PC-3 (cell line): ENCODE data around the gene GALNTL6. TPM values are rescaled to one million over a fixed set of nuclear protein-coding genes. Genes with fewer than 3 reads are reported as not detected.

ENCODE experiments used
- ATAC-seq: fragments of 200-7000 bp; cut with Tn5 transposase; 2 replicates; pipeline ENCODE4 v1.9.1; 2020; ENCODE audit warnings: mild to moderate bottlenecking, moderate library complexity
- BruUV-seq: library from RNA; stranded (reverse); fragments of 400-500 nt; replicated peaks from 2 replicates; lab custom pipeline; 2021; lab: Mats Ljungman, UMichigan
- CTCF ChIA-PET: fragments of 300-600 bp; sonication (Branson Sonifier 250); formaldehyde crosslinking; loops from one replicate; lab custom pipeline; 2022; ENCODE audit warnings: antibody characterized with exemption; lab: Charles Lee
- POLR2A ChIA-PET: fragments of 300-600 bp; sonication (Branson Sonifier 250); formaldehyde crosslinking; loops from one replicate; lab custom pipeline; 2022; ENCODE audit warnings: antibody characterized with exemption; ENCODE audit not compliant: unreplicated experiment; lab: Charles Lee
- DNase-seq: peaks from one replicate; pipeline ENCODE4 v3.0.0-alpha.2; 2015
- H2AFZ ChIP-seq: fragments of 300-600 bp; sonication (generic); 2 replicates; pipeline ENCODE4 v1.6.0; 2016; ENCODE audit warnings: antibody characterized with exemption, low read length
- H3F3A ChIP-seq: fragments of 300-600 bp; sonication (generic); one replicate; pipeline ENCODE4 v1.6.0; 2017; ENCODE audit warnings: antibody characterized with exemption, low read length, control low read depth, mild to moderate bottlenecking; ENCODE audit not compliant: unreplicated experiment
- H3K27ac ChIP-seq: fragments of 300-600 bp; sonication (generic); 2 replicates; pipeline ENCODE4 v1.5.1; 2016; ENCODE audit warnings: mild to moderate bottlenecking, low read length
- H3K27me3 ChIP-seq: fragments of 300-600 bp; sonication (generic); 2 replicates; pipeline ENCODE4 v1.6.1; 2016; ENCODE audit warnings: low read length, mixed read lengths
- H3K36me3 ChIP-seq: fragments of 300-600 bp; sonication (generic); 2 replicates; pipeline ENCODE4 v1.6.1; 2016; ENCODE audit warnings: low read depth, mixed run types, low read length, mixed read lengths
- H3K4me1 ChIP-seq: fragments of 300-600 bp; sonication (generic); 2 replicates; pipeline ENCODE4 v1.5.1; 2016; ENCODE audit warnings: low read length; ENCODE audit not compliant: insufficient read depth
- H3K4me2 ChIP-seq: fragments of 300-600 bp; sonication (generic); 2 replicates; pipeline ENCODE4 v1.6.0; 2016; ENCODE audit warnings: low read length
- H3K4me3 ChIP-seq: fragments of 300-600 bp; sonication (generic); 2 replicates; pipeline ENCODE4 v1.5.1; 2016; ENCODE audit warnings: mild to moderate bottlenecking, low read length, mixed read lengths
- H3K79me2 ChIP-seq: fragments of 300-600 bp; sonication (generic); 2 replicates; pipeline ENCODE4 v1.6.1; 2017; ENCODE audit warnings: low read length, mixed read lengths
- H3K9ac ChIP-seq: fragments of 300-600 bp; sonication (generic); 2 replicates; pipeline ENCODE4 v1.6.0; 2016; ENCODE audit warnings: mild to moderate bottlenecking, low read length
- H3K9me2 ChIP-seq: fragments of 300-600 bp; sonication (generic); replicated peaks from 2 replicates; pipeline ENCODE4 v1.6.1; 2016; ENCODE audit warnings: mixed run types, low read length, mixed read lengths
- H3K9me3 ChIP-seq: fragments of 300-600 bp; sonication (generic); 2 replicates; pipeline ENCODE4 v1.6.1; 2016; ENCODE audit warnings: low read length, mixed read lengths
- H4K20me1 ChIP-seq: fragments of 300-600 bp; sonication (generic); 2 replicates; pipeline ENCODE4 v1.6.1; 2016; ENCODE audit warnings: low read length, mixed read lengths
- EZH2 ChIP-seq: fragments of 300-600 bp; sonication (generic); IDR thresholded peaks from one replicate; pipeline ENCODE4 v1.6.1; 2017; ENCODE audit warnings: antibody characterized with exemption, mild to moderate bottlenecking, low read length; ENCODE audit not compliant: unreplicated experiment
- EZH2phosphoT487 ChIP-seq: fragments of 300-600 bp; sonication (generic); IDR thresholded peaks from 2 replicates; pipeline ENCODE4 v1.6.1; 2018; ENCODE audit warnings: mild to moderate bottlenecking, antibody characterized with exemption, low read length, borderline replicate concordance
- intact Hi-C: fragments of 100-400 bp; cut with micrococcal nuclease; formaldehyde crosslinking; loops from 2 replicates; pipeline ENCODE4 v1.9.0; 2023
- total RNA-seq: library from RNA; depleted of rRNA; stranded (reverse); fragments of >200 nt; gene quantifications from 2 replicates; pipeline ENCODE4 v1.2.3, GENCODE V29; 2014
- TF ChIP-seq, protein P1 (sequence below): fragments of 300-600 bp; sonication (generic); conservative IDR thresholded peaks from 2 replicates; pipeline ENCODE4 v1.5.1; 2017; ENCODE audit warnings: antibody characterized with exemption, low read depth, mild to moderate bottlenecking, low read length

The GALNTL6 gene
- total RNA-seq, 1 experiment from 2014 or later = not detected

DNA sequence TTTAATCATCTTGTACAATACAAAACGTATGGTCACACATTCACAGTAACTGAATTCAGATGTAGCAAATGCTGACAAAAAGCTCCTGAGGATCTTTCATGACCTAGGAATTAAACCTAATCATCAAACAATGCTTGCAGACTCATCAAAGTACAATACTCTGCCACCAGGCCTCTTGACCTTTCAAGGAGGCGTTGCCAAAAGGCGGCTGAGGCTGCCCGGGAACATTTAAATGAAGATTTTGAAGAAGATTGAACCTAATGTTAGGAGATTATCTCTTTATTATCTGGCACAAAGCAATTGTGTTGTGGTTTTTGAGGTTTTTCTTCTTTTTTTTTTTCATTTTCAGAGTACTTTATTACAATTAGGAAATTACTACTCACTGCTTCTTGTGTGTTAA, 340.5 kb downstream of the GALNTL6 start:
- no peaks in the 10 kb centered on the region for H3F3A ChIP-seq
- H3K4me3 ChIP-seq = no peak overlapping the region
- ChIA-PET POLR2A (no interaction called here), CTCF (no interaction called here)
- no peaks in the 10 kb centered on the region for H3K27me3 ChIP-seq
- intact Hi-C loops = no loop called here
- no peaks in the 10 kb centered on the region for H3K4me1 ChIP-seq
- TF ChIP-seq, protein P1, sequence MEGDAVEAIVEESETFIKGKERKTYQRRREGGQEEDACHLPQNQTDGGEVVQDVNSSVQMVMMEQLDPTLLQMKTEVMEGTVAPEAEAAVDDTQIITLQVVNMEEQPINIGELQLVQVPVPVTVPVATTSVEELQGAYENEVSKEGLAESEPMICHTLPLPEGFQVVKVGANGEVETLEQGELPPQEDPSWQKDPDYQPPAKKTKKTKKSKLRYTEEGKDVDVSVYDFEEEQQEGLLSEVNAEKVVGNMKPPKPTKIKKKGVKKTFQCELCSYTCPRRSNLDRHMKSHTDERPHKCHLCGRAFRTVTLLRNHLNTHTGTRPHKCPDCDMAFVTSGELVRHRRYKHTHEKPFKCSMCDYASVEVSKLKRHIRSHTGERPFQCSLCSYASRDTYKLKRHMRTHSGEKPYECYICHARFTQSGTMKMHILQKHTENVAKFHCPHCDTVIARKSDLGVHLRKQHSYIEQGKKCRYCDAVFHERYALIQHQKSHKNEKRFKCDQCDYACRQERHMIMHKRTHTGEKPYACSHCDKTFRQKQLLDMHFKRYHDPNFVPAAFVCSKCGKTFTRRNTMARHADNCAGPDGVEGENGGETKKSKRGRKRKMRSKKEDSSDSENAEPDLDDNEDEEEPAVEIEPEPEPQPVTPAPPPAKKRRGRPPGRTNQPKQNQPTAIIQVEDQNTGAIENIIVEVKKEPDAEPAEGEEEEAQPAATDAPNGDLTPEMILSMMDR = no peak
- TF ChIP-seq EZH2 = no peak
- no peak for TF ChIP-seq EZH2phosphoT487
- H2AFZ ChIP-seq = no peak overlapping the region
- H3K79me2 ChIP-seq = no peaks in the 10 kb centered on the region
- no peaks in the 10 kb centered on the region for H3K9me2 ChIP-seq
- no peak overlapping the region for H3K4me2 ChIP-seq
- no peak overlapping the region for H3K9ac ChIP-seq
- DNase-seq = no peak
- no peaks in the 10 kb centered on the region for H3K36me3 ChIP-seq
- no peaks in the 10 kb centered on the region for H3K9me3 ChIP-seq
- no peak overlapping the region for H3K27ac ChIP-seq
- BruUV-seq = no TSS peak
- no peak for ATAC-seq
- no peaks in the 10 kb centered on the region for H4K20me1 ChIP-seq

GRCh38 chr4:172155838-172156345, 342.7 kb downstream of the GALNTL6 start:
- no peak for DNase-seq
- Histone ChIP-seq H3K27ac (no peak overlapping the region), H3K4me3 (no peak overlapping the region), H3K9me3 (no peaks in the 10 kb centered on the region), H3K36me3 (no peaks in the 10 kb centered on the region), H3K79me2 (no peaks in the 10 kb centered on the region), H3K27me3 (no peaks in the 10 kb centered on the region), H3K9ac (no peak overlapping the region), H3K9me2 (no peaks in the 10 kb centered on the region), H4K20me1 (no peaks in the 10 kb centered on the region), H3K4me2 (no peak overlapping the region), H3F3A (no peaks in the 10 kb centered on the region), H2AFZ (no peak overlapping the region), H3K4me1 (no peaks in the 10 kb centered on the region)
- intact Hi-C loops = no loop called here
- no peak for TF ChIP-seq EZH2
- TF ChIP-seq EZH2phosphoT487 = no peak
- TF ChIP-seq, protein P1 = no peak
- POLR2A ChIA-PET = no interaction called here
- ATAC-seq = no peak
- CTCF ChIA-PET = no interaction called here
- no TSS peak for BruUV-seq

DNA sequence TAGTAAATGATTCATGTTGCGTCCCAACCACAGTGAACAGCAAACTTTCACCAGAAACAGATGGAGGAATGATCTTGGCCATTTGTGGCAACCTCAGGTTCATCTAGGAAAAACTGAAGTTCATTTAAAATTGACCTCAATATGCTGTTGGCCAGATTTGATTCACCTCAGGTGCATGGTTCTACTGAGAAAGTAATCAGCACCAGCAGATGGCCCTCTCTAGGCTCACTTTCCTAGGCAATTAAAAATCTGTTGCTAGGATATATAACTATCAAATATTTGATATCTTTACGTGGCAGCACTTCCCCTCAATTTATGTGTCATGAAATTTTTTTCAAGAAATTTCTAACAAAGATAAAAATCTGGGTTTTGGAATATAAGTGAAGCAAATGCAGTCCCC, 344.7 kb downstream of the GALNTL6 start:
- BruUV-seq = no TSS peak
- ATAC-seq (no peak), DNase-seq (no peak)
- Histone ChIP-seq H3K36me3 (no peaks in the 10 kb centered on the region), H3K79me2 (no peaks in the 10 kb centered on the region), H3K4me2 (no peak overlapping the region), H3K27ac (no peak overlapping the region), H3K4me3 (no peak overlapping the region), H3K9ac (no peak overlapping the region), H4K20me1 (no peaks in the 10 kb centered on the region), H2AFZ (no peak overlapping the region), H3K27me3 (no peaks in the 10 kb centered on the region), H3F3A (no peaks in the 10 kb centered on the region), H3K9me2 (no peaks in the 10 kb centered on the region), H3K9me3 (no peaks in the 10 kb centered on the region), H3K4me1 (no peaks in the 10 kb centered on the region)
- intact Hi-C loops = no loop called here
- POLR2A ChIA-PET = no interaction called here
- TF ChIP-seq, protein P1 = no peak
- no peak for TF ChIP-seq EZH2phosphoT487
- no peak for TF ChIP-seq EZH2
- CTCF ChIA-PET = no interaction called here
